NT2/D1 (cell line): ENCODE results near the gene KLRC4.

Experiments
- YY1 ChIP-seq: IDR thresholded peaks from 2 replicates; pipeline ENCODE4 v1.6.1; 2011; ENCODE audit not compliant: insufficient read length, insufficient read depth
- ZNF274 ChIP-seq: IDR thresholded peaks from 2 replicates; pipeline ENCODE4 v1.6.1; 2011; ENCODE audit warnings: mild to moderate bottlenecking, low read depth, low read length

DNA sequence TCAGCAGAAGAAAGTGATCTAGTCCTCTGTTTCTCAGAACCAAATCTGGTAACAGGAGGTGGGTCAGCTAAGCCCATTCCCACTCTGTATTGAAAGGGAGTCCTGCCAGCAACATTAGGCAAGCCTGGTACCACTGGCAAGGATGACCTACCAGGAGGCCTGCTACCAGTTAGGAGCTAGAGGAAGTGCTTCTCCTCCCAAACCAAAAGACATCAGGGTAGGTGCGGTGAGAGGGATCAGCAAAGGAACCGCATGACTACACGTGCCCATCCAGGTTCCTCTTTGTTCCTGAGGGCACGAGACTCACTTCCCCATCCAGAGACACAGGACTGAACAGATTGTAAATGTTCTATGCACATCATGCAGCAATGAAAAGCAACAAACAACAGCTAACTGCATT, 2.8 kb downstream of the KLRC4 start:
- TF ChIP-seq ZNF274 (no peak), YY1 (no peak)
